COLO829 (cell line): ENCODE data around the gene LSG1.
"Not testable (repeated sequence)": the region's sequence is repeated elsewhere in the genome, so short reads cannot be mapped to it uniquely, and the experiment has no call there.

Experiments used
- DNase-seq: peaks from one replicate; pipeline ENCODE4 v3.0.0; 2012; ENCODE audit warnings: low spot score

Gene LSG1

DNA sequence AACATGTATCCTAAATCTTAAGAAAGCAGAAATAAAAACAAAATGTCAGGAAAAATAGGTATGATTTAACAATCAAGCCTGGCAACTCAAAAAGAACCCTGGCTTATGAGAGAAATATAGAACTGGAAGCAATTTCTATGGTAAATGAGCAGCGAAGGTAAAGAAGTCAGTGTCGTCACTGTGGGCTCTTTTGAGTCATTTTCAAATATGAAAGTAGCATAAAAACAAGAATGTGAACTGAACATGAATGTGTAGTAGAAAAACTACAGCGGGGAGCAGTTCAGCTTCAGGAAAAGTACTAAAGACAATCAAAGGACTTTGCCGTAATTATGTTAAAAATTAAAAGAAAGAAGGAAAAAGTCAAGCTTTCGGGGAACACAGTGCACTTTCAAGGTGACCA, 17.5 kb downstream of the LSG1 start:
- no peak for DNase-seq

DNA sequence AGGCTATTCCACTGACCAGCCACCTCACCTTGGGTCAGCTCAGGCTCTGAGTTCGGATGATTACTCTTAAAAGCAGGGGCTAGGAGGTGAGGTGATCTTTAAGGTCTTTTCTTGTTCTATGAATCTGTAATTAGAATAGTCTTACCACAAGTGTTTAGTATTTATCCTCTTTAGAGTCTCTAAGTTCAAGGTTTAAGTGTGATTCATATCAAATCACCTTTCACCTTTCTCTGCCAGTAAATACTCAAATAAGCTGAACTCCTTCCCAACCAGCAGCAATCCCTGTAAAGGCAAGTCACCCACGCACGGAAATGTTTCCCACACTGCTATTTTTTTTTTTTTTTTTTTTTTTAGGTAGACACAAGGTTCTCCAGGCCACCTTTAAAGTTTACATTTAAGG, 24.2 kb downstream of the LSG1 start:
- DNase-seq = no peak

DNA sequence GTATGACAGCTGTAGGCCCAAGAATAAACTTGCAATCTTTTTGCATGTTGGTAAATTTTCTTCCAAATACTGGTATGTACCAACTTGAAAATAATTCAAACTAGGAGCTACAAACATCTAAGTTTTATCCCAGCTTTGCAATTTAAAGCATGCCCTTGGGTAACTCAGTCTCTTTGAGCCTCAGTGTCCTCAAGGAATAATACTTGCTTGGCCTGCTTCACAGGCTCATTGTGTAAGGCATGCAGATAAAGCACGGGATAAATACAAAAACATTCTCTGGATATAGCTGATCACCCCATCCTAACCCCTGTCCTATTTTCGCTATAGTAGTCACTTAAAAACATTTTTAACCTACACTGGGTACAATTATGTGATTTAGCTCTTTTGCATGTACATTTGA, 29.2 kb downstream of the LSG1 start:
- no peak for DNase-seq

DNA sequence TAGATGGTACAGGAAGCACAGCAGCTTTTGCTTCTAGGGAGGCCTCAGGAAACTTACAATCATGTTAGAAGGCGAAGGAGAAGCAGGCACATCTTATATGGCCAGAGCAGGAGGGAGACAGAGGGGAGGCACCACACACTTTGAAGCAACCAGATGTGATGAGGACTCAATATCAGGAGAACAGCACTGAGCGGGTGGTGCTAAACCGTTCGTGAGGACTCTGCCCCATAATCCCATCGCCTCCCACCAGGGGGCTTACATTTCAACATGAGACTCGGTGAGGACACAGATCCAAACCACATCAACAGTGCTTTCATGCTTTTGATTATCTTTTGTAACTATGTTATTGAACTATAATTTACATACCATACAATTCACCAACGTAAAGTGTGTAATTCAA, 31.2 kb downstream of the LSG1 start:
- DNase-seq = no peak

DNA sequence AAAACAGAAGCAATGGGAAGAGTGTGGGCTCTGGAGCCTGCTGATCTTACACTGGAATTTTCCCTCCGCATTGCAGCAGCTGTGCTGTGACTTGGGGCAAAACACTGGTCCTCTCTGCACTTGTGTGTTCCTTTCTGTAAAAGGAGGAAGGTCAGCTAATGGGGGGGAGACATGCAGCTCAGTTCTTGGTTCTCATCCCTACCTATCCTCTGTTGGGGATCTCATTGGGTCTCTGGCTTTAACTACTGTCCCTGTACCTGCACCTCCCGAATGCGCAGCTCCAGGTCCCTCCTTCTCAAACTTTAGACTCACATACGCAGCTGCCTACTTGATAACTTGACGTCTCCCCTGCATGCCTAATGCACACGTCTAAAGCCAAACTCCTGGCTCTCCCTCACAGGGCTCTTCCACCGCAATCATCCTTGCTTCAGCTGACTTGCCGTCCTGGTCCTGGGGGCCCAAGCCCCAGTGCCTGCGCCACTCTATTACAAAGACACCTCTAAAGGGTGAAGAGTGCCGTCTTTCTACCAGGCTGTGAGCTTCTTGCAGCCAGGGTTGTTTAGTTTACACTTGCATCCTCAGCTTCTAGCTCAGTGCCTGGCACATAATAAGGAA, 32.9 kb downstream of the LSG1 start:
- no peak for DNase-seq

DNA sequence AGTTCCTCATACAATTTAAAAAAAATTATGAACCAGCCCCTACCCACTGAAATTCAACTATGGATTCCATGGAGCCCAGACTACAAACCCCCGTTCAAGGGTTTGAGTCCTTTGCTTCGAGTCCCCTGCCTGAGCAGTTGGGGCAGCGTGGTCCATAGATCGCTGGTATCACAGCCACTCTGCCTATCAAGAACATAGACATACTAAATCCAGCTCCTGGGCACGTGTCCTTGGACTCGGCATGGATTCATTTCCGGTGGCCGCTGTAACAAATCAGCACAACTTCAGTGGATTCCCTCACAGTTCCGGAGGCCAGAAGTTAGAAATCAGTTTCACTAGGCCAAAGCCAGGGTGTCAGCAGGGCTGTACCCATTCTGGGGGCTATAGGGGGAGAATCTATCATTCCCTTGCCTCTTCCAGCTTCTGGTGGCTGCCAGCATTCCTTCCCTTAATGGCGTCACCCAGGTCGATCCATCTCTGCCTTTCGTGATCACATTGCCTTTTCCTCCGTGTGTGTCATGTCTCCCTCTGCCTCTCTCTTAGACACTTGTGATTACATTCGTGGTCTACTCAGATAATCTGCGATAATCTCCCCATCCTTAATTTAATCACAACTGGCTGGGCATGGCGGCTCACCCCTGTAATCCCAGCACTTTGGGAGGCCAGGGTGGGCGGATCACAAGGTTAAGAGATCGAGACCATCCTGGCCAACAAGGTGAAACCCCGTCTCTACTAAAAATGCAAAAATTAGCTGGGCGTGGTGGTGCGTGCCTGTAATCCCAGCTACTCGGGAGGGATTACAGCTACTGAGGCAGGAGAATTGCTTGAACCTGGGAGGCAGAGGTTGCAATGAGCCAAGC, 34.2 kb downstream of the LSG1 start:
- no peak for DNase-seq

DNA sequence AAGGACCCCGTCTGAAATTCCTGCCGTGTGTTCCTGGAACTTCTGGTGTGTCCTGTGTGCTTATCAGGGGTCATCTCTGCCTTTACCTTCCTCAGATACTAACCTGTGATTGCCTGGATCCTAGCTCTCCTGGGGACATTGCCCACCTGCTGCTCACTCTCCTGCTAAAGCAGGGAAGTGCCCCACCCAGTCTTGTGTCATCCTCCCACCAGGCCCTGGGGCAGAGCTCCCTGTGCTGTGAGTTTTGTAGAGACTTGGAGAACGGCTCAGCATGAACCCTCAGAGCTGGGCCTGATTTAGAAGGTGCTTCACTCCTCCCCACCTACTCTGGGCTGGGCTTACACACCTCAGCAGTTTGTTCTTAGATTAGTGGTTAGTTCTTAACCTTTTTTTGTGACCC, 34.9 kb downstream of the LSG1 start:
- no peak for DNase-seq

DNA sequence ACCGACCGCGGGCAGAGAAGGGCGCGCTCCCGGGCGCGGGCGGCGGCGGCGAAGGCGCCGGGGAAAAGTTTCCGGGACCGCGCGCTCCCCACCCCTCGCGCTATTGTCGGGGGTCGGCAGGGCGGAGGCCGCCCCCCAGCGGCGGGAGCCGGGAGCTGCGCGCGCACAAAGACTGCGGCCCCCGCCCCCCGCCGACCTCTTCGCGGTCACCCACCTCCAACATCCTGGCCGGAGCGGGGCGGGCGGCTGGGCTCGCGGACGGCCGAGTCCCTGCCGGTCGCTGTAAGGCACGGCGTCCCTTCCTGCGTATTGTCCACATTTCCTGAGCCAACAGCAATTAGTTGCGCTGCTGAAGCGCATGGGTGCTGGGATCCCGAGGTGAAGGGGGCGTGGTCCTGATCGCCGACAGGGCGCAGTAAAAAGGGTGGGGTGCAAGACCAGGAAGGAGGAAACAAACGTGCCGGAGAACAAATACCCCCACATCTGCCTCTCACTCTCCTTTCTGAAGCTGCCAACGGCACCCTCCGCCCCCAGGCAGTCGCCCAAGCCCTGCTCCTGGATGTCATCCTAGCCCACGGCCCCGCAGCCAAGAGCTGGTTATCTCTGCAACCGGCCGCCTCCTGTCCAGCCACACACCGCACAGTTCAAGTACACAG, 38.5 kb downstream of the LSG1 start, which contains the start of gene TMEM44:
TMEM44 (minus strand) TSS at position 71 of the 656 bp plus-strand sequence. CDS start 204 bp downstream, outside the sequence.
- peak; percentile 72 for DNase-seq

DNA sequence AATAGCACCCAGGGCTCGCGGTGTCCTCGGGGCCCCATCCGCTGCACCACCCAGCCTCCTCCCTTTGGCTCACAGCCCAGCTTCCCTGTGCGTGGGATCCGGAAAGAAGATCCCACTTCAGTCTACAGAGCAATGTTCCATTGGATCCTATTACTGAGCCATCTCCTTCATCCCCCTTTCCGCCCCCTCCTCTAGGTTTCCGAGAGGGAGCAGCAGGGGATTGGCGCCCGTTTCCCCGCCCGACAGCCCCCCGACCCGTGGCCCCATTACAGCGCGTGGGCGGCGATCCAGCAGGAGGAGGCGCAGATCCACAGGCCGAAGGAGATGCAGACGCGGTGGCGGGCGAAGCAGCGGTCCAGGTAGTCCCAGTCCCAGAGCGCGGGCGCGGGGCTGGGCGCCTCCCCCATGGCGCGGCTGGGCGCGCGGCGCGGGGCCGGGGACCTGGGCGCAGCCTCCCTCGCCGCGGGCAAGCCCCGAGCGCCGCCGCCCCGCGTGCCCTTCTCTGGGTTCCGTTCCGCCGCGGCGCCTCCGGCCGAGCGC, 39.1 kb downstream of the LSG1 start:
- peak; percentile 33 for DNase-seq

DNA sequence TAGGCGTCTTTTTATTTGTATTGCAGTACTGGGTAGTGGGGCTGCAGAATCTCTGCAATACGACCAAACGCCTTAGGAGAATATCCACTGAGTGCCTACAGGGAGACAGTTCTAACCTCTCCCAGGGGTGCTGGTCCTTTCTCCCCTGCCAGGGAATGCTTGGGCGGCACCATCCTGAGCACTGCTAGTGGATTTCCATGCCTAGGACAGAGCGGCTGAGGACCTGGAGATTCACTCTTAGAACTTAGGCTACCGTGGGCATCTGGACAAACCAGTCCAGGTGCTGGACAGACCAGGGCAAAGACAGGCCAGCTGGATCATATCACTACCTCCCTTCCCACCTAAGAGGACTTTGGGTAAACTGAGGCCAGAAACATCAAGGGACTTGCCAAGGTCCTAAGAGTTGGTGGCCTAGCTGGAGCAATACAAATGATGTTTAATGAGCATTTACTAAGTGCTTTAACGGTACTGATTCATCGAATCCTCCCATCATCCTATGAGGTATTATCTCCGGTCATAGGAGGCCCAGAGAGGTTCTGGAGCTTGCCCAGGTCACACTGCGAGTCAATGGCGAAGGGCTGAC, 39.7 kb downstream of the LSG1 start:
- DNase-seq = no peak

DNA sequence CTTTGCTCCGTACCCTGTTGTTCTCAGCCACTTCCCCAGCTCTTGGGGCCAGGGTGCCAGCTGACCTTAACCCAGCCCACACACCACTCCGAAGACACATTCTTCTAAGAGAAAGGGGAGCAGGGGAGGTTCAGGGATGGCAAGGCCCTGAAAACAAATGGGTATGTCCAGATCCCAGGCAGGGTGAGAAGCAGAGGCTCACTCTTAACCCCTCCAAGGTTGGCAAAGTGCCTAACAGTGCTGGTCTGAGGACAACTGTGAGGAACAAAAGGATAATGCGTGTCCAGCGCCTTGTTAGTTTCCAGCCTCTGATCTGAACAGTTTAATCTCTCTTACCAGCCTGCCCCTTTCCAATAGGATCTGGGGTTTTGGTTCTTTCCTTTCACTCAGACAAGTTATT, 40.3 kb downstream of the LSG1 start:
- no peak for DNase-seq

DNA sequence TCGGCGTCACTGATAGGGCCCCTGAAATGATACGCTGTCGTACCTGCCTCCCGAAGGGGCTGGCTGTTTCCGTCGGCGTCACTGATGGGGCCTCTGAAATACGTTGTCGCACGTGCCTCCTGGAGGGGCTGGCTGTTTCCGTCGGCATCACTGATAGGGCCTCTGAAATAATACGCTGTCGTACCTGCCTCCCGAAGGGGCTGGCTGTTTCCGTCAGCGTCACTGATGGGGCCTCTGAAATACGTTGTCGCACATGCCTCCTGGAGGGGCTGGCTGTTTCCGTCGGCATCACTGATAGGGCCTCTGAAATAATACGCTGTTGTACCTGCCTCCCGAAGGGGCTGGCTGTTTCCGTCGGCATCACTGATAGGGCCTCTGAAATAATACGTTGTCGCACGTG, 41.3 kb downstream of the LSG1 start:
- DNase-seq = not testable (repeated sequence)

DNA sequence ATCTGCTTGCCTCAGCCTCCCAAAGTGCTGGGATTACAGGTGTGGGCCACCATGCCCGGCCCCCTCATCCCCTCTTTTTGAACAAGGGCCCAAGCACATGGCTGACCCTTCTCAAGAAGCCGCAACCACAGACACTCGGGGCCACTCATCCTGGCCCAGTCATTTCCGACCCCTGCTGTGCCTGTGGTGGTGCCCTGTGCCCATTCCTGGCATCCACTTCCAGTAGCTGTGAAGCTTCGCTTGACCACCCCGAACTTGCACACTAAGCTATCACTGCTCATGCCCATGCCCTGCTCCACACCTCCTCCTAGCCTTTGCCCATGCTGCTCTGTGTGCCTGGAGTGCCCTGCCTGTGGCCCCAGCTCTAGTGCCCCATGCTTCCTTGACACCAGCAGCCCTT, 47.0 kb downstream of the LSG1 start:
- DNase-seq = no peak

DNA sequence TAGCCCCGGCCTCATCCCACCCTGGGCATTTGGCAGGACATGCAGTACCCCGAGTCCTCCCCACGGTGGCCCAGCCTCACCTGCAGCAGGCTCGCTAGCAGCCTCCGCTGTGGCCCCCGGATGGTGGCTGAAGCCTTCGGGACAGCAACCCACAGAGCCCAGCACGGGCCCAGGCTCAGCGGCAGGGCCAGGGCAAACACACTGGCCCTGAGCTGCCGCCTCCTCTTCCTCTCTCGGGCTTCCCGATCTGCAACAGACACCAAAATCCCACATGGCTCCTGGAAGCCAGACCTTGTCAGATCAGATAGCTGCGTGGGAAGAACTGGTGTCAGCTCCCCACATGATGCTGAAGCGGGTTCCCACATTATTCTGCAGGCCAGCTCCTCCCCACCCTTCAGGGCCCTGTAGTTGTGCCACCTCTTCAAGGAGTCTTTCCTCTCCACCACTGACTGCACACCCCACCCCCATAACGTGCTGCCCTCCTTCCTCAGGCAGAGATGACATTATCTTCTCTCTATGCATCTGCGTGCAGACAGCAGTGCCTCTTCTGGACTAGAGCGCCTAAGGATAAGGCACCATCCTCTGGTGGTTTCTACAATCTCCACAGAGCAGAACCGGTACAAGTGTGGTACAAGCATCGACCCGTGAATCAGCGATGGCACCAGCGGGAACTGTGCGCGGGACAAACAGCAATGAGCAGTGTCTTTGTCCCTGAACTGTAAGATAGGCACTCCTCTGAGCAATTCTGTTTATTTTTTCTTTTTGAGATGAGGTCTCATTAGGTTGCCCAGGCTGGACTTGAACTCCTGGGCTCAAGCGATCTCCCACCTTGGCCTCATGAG, 48.3 kb downstream of the LSG1 start:
- DNase-seq = no peak

DNA sequence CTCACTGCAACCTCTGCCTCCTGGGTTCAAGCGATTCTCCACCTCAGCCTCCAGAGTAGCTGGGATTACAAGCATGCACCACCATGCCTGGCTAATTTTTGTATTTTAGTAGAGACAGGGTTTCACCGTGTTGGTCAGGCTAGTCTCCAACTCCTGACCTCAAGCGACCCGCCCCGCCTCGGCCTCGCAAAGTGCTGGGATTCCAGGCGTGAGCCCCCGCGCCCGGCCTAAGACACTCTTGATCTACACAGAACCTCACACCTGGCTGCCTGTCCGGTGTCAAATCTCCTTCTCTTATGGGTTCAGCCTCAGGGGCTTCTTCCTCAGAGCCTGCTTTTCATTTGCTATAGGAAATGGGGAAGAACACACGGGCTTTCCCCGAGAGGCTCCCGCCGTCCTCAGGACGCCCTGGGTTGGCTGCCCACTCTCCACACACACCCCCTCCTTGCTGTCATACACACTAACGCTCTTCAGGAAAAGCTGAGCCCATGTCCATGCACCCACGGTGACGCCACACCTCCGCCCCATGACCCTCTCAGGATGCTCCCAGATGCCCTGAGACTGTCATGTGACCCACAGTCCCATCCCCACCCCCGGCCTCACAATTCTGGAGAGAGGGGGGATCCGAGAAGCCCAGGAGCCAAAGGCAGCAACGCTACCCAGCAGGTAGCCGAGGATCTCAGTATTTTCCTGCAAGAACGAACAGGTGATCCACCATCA, 49.2 kb downstream of the LSG1 start:
- no peak for DNase-seq

DNA sequence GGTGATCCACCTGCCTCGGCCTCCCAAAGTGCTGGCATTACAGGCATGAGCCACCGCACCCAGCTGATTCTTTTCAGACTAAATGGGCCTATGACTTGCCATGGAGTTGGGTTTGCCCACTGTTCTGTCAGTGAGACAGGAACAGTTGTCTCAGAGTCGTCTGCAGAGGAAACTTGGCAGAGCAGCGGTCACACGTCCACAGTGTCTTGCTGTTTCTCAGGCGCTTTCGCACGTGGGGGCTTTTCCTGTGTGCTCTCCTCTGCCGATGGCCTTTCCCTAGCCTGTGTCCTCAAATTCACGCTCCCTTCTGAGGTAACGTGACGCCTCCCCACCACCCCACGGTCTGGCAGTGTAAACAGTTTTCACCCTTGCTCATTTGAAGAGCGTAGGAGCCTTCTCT, 50.0 kb downstream of the LSG1 start:
- DNase-seq = no peak

DNA sequence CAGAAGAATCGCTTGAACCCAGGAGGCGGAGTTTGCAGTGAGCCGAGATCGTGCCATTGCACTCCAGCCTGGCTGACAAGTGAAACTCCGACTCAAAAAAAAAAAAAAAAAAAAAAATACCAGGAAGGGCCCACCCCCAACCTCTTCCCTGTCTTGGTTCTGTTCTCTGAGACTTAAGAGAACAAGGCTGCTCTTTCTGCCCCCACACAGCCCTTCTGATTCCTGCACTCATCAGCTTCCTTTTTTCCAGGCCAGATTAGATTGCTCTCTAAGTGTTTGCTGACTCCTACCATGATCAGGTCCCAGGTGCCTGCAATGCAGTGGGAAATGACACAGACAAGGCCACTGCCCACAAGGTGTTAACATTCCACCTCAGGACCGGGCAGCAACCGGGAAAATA, 51.8 kb downstream of the LSG1 start:
- peak; percentile 30 for DNase-seq

DNA sequence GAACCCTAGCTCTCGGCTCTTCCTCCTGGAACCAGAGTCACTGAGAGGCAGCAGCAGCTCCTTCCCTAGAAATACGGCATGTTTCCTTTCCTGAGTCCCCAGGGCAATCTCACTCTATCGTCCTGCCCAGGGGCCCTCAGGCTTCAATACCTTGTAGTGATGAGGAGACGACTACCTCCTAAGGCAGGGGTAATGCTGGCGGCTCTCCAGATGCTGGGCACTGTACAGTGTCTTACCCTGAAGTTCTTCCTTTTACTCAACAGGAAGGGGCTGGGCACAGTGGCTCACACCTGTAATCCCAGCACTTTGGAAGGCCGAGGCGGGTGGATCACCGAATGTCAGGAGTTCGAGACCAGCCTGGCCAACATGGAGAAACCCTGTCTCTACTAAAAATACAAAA, 52.2 kb downstream of the LSG1 start:
- no peak for DNase-seq

DNA sequence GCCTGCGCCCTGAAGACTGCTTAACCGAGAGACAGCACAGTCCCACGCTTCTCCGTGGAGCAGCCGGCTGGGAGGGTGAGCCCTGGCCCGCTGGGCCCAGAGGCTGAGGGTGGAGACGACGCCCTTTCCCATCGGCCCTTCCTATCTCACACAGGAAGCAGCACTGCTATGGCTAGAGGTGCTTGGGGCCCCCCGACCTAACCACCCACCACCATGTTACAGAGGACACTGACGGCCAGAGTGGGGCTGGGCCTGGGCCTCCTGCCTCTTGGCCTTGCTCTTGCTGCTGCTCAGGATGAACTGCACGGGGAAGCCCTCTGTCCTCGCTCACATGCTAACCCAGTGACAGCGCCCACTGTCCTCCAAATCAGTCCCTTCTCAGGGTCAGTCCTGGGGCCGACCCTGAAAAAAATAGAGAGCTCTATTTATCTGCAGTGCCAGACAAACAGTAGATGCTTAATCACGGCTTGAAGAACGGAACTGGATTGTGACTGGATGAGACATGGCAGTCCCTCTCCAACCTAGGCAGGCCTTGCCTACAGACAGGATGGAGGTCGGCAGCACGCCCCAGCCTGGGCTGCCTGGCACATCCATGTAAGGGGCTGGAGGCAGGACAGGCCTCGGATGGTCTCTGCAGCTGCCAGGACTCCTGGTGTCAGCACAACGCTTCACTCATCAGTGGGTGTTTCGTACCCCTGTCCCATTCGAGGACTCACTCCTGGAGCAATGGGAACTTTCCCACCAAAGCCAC, 53.0 kb downstream of the LSG1 start:
- no peak for DNase-seq

DNA sequence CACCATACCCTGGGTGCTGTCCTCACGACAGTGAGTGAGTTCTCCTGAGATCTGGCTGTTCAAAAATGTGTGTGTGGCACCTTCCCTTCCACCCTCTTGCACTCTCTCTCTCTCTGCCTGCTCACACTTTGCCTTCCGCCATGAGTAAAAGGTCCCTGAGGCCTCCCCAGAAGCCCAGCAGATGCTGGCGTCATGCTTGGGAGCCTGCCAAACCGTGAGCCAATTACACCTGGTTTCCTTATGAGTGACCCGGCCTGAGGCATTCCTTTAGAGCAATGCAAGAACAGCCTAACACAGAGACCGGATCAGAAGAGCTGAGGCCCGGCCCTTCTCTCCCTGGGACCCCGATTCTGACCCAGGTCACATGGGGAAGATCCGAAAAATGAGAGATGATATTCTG, 54.2 kb downstream of the LSG1 start:
- DNase-seq = no peak
